Ovary (tissue), 3 donors: ENCODE data around the gene ARHGAP10.

Experiments
- EP300 ChIP-seq: sonication (generic); formaldehyde crosslinking; IDR thresholded peaks from one replicate; pipeline ENCODE4 v1.6.1; 2017; ENCODE audit warnings: antibody characterized with exemption
- TF ChIP-seq, protein P1 (sequence below), 3 donors: fragments of 450-650 bp in 2 of 3; fragments of 200-600 bp in 1 of 3; IDR thresholded peaks; one replicate each; pipeline versions ENCODE4 v1.5.1 to v1.8.0; 2016 to 2022; ENCODE audit warnings: antibody characterized with exemption in 3 of 3, mild to moderate bottlenecking in 1 of 3
- donor health status: DM: no; HTN: no; CAD: no.

DNA sequence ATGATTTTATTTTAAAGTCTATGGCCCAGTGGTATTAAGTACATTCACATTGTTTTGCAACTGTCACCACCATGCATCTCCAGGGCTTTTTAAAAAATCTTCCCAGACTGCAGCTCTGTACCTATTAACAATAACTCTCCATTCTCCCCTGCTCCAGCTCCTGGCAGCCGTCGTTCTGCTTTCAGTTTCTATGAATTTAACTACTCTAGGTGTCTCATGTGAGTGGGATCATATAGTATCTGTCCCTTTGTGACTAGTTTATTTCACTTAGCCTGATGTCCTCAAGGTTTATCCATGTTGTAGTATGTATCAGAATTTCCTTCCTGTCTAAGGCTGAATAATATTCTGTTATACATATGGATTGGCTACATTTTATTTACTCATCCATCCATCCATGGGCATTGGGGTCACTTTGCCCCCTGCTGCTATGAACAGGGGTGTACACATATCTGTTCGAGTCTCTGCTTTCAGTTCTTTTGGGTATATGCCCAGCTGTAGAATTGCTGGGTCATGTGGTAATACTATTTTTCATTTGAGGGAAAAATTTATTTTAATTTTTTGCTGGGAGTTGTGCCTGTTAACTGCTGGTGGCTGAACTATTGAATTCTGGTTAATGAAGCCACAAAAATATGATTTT, 131.3 kb downstream of the ARHGAP10 start:
- no peak for TF ChIP-seq EP300
- TF ChIP-seq, protein P1, sequence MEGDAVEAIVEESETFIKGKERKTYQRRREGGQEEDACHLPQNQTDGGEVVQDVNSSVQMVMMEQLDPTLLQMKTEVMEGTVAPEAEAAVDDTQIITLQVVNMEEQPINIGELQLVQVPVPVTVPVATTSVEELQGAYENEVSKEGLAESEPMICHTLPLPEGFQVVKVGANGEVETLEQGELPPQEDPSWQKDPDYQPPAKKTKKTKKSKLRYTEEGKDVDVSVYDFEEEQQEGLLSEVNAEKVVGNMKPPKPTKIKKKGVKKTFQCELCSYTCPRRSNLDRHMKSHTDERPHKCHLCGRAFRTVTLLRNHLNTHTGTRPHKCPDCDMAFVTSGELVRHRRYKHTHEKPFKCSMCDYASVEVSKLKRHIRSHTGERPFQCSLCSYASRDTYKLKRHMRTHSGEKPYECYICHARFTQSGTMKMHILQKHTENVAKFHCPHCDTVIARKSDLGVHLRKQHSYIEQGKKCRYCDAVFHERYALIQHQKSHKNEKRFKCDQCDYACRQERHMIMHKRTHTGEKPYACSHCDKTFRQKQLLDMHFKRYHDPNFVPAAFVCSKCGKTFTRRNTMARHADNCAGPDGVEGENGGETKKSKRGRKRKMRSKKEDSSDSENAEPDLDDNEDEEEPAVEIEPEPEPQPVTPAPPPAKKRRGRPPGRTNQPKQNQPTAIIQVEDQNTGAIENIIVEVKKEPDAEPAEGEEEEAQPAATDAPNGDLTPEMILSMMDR (IDR thresholded peaks at IDR 0.05): peak in 1 of 3 donors; percentile 16
